Loucy (cell line): ENCODE data around the gene PTS.

Source experiments
- EZH2phosphoT487 ChIP-seq: fragments of 200-600 bp; IDR thresholded peaks from 2 replicates; pipeline ENCODE4 v1.6.1; 2018; ENCODE audit warnings: antibody characterized with exemption, mild to moderate bottlenecking, moderate library complexity, borderline replicate concordance
- TF ChIP-seq, protein P1 (sequence below): fragments of 200-600 bp; sonication (generic); conservative IDR thresholded peaks from 2 replicates; pipeline ENCODE4 v1.5.1; 2014; ENCODE audit warnings: mild to moderate bottlenecking, antibody characterized with exemption, low read length

DNA sequence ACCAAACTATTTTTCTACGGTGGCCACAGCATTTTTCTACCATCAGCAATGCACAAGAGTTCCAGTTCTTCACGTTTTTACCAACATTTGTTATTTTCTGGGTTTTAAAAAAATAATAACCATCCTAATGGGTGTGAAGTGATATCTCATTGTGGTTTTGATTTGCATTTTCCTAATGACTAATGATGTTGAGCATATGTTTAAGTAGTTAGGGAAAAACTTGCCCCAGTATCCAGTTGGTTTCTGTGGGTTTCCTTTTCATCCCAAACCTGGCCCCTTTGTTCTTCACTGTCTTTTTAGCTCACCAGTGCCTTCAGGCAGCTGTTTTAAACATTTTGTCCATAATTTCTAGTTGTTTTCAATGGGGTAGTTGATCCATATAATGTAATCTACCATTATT is 14.7 kb upstream of the PTS start:
- TF ChIP-seq, protein P1, sequence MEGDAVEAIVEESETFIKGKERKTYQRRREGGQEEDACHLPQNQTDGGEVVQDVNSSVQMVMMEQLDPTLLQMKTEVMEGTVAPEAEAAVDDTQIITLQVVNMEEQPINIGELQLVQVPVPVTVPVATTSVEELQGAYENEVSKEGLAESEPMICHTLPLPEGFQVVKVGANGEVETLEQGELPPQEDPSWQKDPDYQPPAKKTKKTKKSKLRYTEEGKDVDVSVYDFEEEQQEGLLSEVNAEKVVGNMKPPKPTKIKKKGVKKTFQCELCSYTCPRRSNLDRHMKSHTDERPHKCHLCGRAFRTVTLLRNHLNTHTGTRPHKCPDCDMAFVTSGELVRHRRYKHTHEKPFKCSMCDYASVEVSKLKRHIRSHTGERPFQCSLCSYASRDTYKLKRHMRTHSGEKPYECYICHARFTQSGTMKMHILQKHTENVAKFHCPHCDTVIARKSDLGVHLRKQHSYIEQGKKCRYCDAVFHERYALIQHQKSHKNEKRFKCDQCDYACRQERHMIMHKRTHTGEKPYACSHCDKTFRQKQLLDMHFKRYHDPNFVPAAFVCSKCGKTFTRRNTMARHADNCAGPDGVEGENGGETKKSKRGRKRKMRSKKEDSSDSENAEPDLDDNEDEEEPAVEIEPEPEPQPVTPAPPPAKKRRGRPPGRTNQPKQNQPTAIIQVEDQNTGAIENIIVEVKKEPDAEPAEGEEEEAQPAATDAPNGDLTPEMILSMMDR = no peak
- no peak for TF ChIP-seq EZH2phosphoT487
